Lung (tissue), 12 donors: ENCODE data around the gene CNTN5. TPM values are rescaled to one million over a fixed set of nuclear protein-coding genes. Genes with fewer than 3 reads are reported as not detected.

Experiments
- ATAC-seq: fragments of 200-7000 bp; cut with Tn5 transposase; one replicate; pipeline ENCODE4 v1.9.1; 2020; ENCODE audit warnings: moderate number of reproducible peaks; ENCODE audit not compliant: insufficient read depth, low FRiP score
- DNase-seq, 3 donors: peaks; one replicate each; pipeline ENCODE4 v3.0.0-alpha.2; 2013 to 2017
- H3K27ac ChIP-seq, 2 donors: one replicate each; pipeline ENCODE4 v1.5.1; 2013; ENCODE audit warnings: mild to moderate bottlenecking in 2 of 2, moderate library complexity in 2 of 2, control low read depth in 1 of 2, inconsistent platforms in 1 of 2, low read depth in 1 of 2, low read length in 1 of 2
- H3K27me3 ChIP-seq, 3 donors: one replicate each; pipeline ENCODE4 v1.5.1; 2013; ENCODE audit warnings: low read length in 2 of 3; ENCODE audit not compliant: control insufficient read depth in 3 of 3, insufficient read depth in 3 of 3
- H3K36me3 ChIP-seq, 4 donors: one replicate each; pipeline ENCODE4 v1.5.1; 2013; ENCODE audit warnings: low read length in 4 of 4, mild to moderate bottlenecking in 1 of 4, moderate library complexity in 1 of 4; ENCODE audit not compliant: control insufficient read depth in 4 of 4, insufficient read depth in 4 of 4
- H3K4me1 ChIP-seq, 5 donors: one replicate each; pipeline ENCODE4 v1.5.1; 2013; ENCODE audit warnings: low read length in 5 of 5, mild to moderate bottlenecking in 2 of 5, moderate library complexity in 1 of 5; ENCODE audit not compliant: control insufficient read depth in 5 of 5, insufficient read depth in 5 of 5
- H3K4me3 ChIP-seq: one replicate; pipeline ENCODE4 v1.5.1; 2013; ENCODE audit warnings: mild to moderate bottlenecking, control low read depth, moderate library complexity
- H3K9ac ChIP-seq, 2 donors: one replicate each; pipeline ENCODE4 v1.5.1; 2013; ENCODE audit warnings: low read length in 2 of 2, control low read depth in 1 of 2; ENCODE audit not compliant: insufficient read depth in 1 of 2
- H3K9me3 ChIP-seq, 4 donors: one replicate each; pipeline ENCODE4 v1.5.1; 2013; ENCODE audit warnings: low read length in 3 of 4, mild to moderate bottlenecking in 1 of 4, moderate library complexity in 1 of 4; ENCODE audit not compliant: control insufficient read depth in 4 of 4, insufficient read depth in 3 of 4
- CTCF ChIP-seq: IDR thresholded peaks from 2 replicates; pipeline ENCODE4 v1.5.1; 2012; ENCODE audit warnings: mild to moderate bottlenecking; ENCODE audit errors: control extremely low read depth, extremely low read depth
- WGBS, 2 donors: extraction: QIAGEN DNeasy Blood & Tissue Kit; methylation state at CpG; one replicate each; pipeline ENCODE4 v1.1.7; 2013; 5-methylcytosine and 5-hydroxymethylcytosine counted together
- polyA plus RNA-seq, 2 donors: library from polyadenylated mRNA; stranded (reverse); fragments of 200-250 nt; gene quantifications; one replicate each; pipeline ENCODE4 v1.2.1, GENCODE V29; 2013
- total RNA-seq, 2 donors: library from RNA; depleted of rRNA in 1 of 2; stranded (reverse); fragments of >200 nt in 1 of 2; gene quantifications; one replicate each; pipeline ENCODE4 v1.2.1, GENCODE V29; 2014 to 2021
- donor health status: control.
- donor health status: control.
- donor health status: Bipolar disorder and iron deficiency.
- donor health status: healthy.
- donor health status: DM: yes; HTN: yes; CAD: no.

CNTN5 gene
- total and polyA plus RNA-seq, 4 donors = 0.10 to 0.80 (median 0.44) TPM

GRCh38 chr11:99671808-99672409 lies 651.2 kb downstream of the CNTN5 start:
- Histone ChIP-seq H3K9me3 (no peaks in the 10 kb centered on the region), H3K36me3 (no peaks in the 10 kb centered on the region), H3K27me3 (no peaks in the 10 kb centered on the region), H3K9ac (no peak overlapping the region), H3K4me3 (no peak overlapping the region), H3K4me1 (no peaks in the 10 kb centered on the region), H3K27ac (no peak overlapping the region)
- no peak for ATAC-seq
- no peak for TF ChIP-seq CTCF
- 70 to 71% methylated on average over 8 of the region's 8 CpGs for WGBS, 2 donors
- DNase-seq = no peak

GRCh38 chr11:99676292-99676691 lies 655.5 kb downstream of the CNTN5 start:
- no peak overlapping the region for H3K4me3 ChIP-seq
- H3K27ac ChIP-seq = no peak overlapping the region
- WGBS, 2 donors = 73 to 74% methylated on average over 4 of the region's 4 CpGs
- ATAC-seq (no peak), DNase-seq (no peak)
- H3K9me3 ChIP-seq = no peaks in the 10 kb centered on the region
- H3K4me1 ChIP-seq = no peaks in the 10 kb centered on the region
- TF ChIP-seq CTCF = no peak
- no peak overlapping the region for H3K9ac ChIP-seq
- no peaks in the 10 kb centered on the region for H3K36me3 ChIP-seq
- no peaks in the 10 kb centered on the region for H3K27me3 ChIP-seq

GRCh38 chr11:99682171-99682570 lies 661.4 kb downstream of the CNTN5 start:
- WGBS, 2 donors = 80% methylated on average over 1 of the region's 1 CpG

More at GRCh38 chr11:99682171-99682570, 661.4 kb downstream of the CNTN5 start:
- no peaks in the 10 kb centered on the region for H3K36me3 ChIP-seq
- no peaks in the 10 kb centered on the region for H3K27me3 ChIP-seq
- ATAC-seq = no peak
- no peaks in the 10 kb centered on the region for H3K9me3 ChIP-seq
- no peak for DNase-seq
- no peak overlapping the region for H3K9ac ChIP-seq
- H3K4me3 ChIP-seq = no peak overlapping the region
- no peak for TF ChIP-seq CTCF
- H3K27ac ChIP-seq = no peak overlapping the region
- H3K4me1 ChIP-seq = no peaks in the 10 kb centered on the region
